Stimulated activated CD8-positive, alpha-beta memory T cell treated with anti-CD3 and anti-CD28 coated beads, Interleukin-15, amount 100 ng/mL, for 1 hour (primary cell): ENCODE data around the gene ACR.
"Not testable (repeated sequence)": the region's sequence is repeated elsewhere in the genome, so short reads cannot be mapped to it uniquely, and the experiment has no call there.

Experiments used
- DNase-seq: peaks from one replicate; pipeline ENCODE4 v3.0.0-alpha.2; 2020; ENCODE audit warnings: low read depth

Gene ACR

GRCh38 chr22:50732681-50733080 lies 5.3 kb upstream of the ACR start:
- DNase-seq, result no peak

GRCh38 chr22:50733521-50734342 lies 4.3 kb upstream of the ACR start:
- no peak for DNase-seq

- no peak for DNase-seq
These were observed 3.6 kb upstream of the ACR start for GRCh38 chr22:50734343-50734771.

DNA sequence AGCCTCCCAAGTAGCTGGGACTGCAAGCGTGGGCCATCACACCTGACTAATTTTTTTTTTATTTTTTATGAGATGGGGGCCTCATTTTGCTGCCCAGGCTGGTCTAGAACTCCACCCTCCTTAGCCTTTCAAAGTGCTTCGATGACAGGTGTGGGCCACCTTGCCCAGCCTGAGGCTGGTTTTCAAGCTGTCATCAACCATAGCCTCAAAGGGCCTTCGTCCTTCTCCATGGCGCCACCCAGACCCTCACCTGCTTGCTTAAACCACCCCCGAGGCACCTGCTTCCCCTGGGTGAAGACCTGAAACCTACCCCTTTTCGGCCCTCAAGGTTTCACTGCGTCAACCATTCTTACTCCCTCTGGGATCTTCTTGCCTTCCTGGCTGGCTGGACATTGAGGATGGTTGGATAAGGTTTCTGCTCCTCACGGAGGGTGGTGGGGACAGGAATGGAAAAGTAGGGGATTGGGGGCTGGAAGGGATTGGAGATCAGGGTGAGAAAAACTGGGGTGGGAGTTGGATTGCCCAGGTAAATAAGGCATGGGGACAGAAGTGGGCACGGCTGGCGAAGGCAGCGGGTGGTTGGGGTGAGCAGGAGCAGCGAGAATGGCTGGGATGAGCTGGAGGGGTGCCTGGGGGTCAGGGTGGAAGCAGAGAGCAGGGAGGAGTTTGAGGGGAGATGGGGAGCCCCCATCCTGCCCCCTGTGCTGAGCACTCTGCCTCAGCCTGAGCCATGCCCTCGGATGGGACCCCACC lies 2.8 kb upstream of the ACR start:
- DNase-seq, result no peak

DNA sequence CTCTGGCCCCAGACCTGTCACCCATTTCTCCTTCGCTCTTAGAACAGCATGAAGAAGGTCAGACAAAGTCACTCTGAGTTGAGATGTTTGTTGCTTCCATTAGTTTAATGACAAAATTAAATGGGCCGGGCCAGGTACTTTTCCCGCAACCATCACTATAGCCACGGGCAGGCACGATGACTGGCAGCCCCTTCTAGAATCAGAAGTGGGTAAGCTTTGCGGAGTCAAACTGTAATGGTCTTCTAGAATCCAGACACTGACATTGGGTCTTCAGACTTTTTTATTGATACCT lies 2.3 kb upstream of the ACR start:
- DNase-seq, result no peak

GRCh38 chr22:50738649-50739227 lies 734 bp downstream of the ACR start:
- DNase-seq, result no peak

DNA sequence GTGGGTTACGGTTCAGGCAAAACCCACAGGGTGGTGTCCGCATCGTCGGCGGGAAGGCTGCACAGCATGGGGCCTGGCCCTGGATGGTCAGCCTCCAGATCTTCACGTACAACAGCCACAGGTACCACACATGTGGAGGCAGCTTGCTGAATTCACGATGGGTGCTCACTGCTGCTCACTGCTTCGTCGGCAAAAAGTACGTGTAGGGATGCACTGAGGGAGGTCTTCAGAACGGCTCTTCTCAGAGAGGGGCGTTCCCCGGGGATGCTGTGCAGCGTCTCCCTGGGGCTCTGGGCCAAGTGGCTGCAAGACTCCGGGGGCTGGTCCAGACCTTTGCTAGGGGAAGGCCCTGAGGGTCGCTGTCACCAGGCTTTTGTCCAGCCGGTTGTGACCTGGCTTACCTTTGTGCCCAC lies 1.3 kb downstream of the ACR start:
- DNase-seq, result no peak

GRCh38 chr22:50739894-50740293 lies 1.9 kb downstream of the ACR start:
- no peak for DNase-seq

GRCh38 chr22:50740714-50741113 lies 2.7 kb downstream of the ACR start:
- not testable (repeated sequence) for DNase-seq

DNA sequence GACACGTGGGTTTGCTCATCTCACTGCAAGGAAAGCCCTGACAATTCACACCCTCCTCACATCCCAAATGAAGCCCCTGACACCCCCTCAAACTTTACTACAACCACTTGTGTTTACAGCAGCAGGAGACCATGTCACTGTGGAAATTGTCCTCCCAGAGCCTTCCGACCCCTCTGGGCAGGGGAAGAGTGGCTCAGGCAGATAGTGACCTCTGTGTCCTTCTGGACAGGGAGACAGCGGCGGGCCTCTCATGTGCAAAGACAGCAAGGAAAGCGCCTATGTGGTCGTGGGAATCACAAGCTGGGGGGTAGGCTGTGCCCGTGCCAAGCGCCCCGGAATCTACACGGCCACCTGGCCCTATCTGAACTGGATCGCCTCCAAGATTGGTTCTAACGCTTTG lies 6.4 kb downstream of the ACR start:
- DNase-seq, result not testable (repeated sequence)

DNA sequence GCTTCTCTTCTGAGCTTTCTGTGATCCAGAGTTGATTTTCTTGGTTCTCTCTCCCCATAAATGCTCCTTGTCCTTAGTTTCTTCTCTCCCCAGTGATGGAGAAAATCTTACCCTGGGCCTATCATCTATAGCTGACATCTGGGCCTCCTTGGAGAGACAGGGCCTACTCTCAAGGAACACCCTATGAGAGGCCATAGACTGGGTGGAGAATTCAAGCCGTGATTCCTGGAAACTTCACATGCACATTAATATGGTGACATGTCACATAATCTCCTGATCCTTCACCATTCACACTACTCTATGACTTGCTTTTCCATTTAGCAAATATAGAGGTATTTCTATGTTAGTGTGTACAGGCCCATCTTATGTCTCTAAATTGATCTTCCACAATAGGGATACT lies 9.5 kb downstream of the ACR start:
- not testable (repeated sequence) for DNase-seq

DNA sequence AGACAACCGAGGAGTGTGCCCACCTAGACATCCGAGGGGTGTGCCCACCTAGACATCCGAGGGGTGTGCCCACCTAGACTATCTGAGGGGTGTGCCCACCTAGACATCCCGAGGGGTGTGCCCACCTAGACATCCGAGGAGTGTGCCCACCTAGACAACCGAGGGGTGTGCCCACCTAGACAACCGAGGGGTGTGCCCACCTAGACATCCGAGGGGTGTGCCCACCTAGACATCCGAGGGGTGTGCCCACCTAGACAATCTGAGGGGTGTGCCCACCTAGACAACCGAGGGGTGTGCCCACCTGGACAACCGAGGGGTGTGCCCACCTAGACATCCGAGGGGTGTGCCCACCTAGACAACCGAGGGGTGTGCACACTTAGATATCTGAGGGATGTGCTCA lies 10.6 kb downstream of the ACR start:
- not testable (repeated sequence) for DNase-seq

GRCh38 chr22:50749302-50750074 lies 11.5 kb downstream of the ACR start:
- DNase-seq, result not testable (repeated sequence)

GRCh38 chr22:50755251-50755650 lies 17.2 kb downstream of the ACR start:
- not testable (repeated sequence) for DNase-seq

- not testable (repeated sequence) for DNase-seq
These were observed 18.4 kb downstream of the ACR start for GRCh38 chr22:50756406-50756805.

GRCh38 chr22:50756949-50757491 lies 19.0 kb downstream of the ACR start:
- DNase-seq, result peak; percentile 41

DNA sequence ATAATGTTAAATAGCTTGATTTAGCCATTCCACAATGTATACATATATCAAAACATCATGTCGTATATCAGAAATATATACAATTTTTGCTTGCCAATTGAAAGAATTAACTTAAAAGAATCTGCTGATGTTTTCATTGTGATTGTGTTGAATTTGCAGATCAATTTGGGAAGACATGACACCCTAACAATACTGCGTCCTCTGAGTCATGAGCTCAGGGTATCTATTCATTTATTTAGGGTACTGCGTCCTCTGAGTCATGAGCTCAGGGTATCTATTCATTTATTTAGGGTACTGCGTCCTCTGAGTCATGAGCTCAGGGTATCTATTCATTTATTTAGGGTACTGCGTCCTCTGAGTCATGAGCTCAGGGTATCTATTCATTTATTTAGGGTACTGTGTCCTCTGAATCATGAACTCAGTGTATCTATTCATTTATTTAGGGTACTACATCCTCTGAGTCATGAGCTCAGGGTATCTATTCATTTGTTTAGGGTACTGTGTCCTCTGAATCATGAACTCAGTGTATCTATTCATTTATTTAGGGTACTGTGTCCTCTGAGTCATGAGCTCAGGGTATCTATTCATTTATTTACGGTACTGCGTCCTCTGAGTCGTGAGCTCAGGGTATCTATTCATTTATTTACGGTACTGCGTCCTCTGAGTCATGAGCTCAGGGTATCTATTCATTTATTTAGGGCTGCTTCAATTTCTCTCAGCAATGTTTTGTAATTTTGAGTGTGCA lies 21.8 kb downstream of the ACR start:
- not testable (repeated sequence) for DNase-seq

GRCh38 chr22:50761829-50762228 lies 23.8 kb downstream of the ACR start:
- not testable (repeated sequence) for DNase-seq

- not testable (repeated sequence) for DNase-seq
These were observed 26.3 kb downstream of the ACR start for GRCh38 chr22:50764288-50764687.

DNA sequence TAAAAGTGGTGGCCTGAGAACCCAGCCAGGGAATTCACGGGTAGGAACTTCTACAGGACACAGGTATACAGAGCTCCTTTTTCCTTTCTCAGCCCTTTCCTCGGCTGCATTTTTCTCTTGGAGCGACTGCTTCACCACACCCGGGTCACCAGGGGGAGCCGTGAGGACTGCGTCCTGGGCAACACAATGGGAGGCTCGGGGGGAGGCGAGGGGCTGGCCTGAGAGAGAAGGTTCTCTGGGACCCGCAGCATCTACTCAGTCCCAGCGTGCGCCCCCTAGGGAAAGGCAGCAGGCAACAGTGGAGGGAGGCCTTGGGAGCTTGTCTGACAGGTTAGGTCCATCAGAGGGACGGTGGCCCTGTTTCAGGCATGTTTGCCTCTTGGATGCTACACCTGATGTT lies 37.1 kb downstream of the ACR start:
- DNase-seq, result not testable (repeated sequence)

- not testable (repeated sequence) for DNase-seq
These were observed 39.6 kb downstream of the ACR start for GRCh38 chr22:50777631-50778030.
